Measurements from ENCODE around the gene ENTPD3. TPM values are rescaled to one million over a fixed set of nuclear protein-coding genes. Genes with fewer than 3 reads are reported as not detected.

ENTPD3 gene
- total and polyA plus RNA-seq, 2 donors (not counting 1 experiment from before 2014, with no cell fraction given) = not detected

DNA sequence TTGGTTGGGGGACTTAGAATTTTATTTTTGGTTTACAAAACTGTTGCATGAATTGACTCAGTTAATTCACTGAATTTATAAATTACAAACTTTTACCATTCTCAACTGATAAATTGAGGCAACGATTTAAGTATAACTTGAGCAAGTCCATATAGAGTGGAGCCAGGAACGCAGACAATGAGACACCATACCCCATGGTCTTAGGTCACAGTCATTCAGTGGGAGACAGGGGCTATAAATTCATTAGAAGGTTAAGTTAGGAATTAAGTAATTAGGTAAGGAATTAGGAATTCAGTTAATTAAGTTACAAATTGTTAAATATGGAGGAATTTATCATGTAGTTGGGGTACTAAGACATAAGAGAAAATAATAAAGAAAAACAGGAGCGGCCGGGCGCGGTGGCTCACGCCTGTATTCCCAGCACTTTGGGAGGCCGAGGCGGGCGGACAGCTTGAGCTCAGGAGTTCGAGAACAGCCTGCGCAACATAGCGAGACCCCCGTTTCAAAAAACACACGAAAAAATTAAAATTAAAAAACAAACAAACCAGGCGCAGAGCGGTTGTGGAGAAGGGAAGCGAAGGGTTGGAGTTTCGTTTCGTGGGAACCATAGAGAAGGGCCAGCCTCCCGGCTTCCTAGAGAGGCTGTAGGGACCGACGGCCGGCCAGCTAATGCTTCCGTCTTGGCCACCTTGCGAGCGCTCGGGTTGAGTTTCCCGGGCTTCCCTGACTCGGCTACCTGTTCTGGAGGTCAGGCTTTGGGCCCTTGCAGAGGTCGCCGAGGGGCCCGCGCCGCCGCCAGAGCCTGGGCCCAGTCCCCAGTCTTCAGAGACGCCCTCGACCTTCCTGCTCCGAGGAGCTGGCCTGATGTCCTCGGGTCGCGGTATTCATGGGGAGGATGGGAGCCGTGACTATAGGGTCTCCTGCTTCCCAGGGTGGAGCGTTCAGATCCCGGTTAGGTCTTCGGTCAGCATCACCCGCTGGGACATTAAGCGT, 89.8 kb downstream of the ENTPD3 start, which contains the start of gene ZNF619:
Gene ZNF619, plus strand, starts transcription at position 645 of the 993 bp plus-strand sequence. CDS start 858 bp downstream, outside the sequence.
- no peaks in the 10 kb centered on the region for H4K20me1 ChIP-seq (ENCODE audit: control insufficient read depth, insufficient read depth, low read length, poor library complexity, severe bottlenecking)
- POLR2A ChIA-PET = interaction anchor here (1.1 to 1.6 kb wide), 3 partner anchors 19 to 723 kb away, joined by 3 to 6 read pairs (median 4); partner anchors contain the start of genes CTNNB1, RPL14 and ZNF620
- TF ChIP-seq, protein P1, sequence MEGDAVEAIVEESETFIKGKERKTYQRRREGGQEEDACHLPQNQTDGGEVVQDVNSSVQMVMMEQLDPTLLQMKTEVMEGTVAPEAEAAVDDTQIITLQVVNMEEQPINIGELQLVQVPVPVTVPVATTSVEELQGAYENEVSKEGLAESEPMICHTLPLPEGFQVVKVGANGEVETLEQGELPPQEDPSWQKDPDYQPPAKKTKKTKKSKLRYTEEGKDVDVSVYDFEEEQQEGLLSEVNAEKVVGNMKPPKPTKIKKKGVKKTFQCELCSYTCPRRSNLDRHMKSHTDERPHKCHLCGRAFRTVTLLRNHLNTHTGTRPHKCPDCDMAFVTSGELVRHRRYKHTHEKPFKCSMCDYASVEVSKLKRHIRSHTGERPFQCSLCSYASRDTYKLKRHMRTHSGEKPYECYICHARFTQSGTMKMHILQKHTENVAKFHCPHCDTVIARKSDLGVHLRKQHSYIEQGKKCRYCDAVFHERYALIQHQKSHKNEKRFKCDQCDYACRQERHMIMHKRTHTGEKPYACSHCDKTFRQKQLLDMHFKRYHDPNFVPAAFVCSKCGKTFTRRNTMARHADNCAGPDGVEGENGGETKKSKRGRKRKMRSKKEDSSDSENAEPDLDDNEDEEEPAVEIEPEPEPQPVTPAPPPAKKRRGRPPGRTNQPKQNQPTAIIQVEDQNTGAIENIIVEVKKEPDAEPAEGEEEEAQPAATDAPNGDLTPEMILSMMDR (IDR thresholded peaks at IDR 0.05) = no peak
- peak within 1 kb of the TSS; percentile 64 to 92 (median 82) for H3K4me3 ChIP-seq (ENCODE audit: control extremely low read depth in 1 of 5, extremely low read depth in 1 of 5, insufficient read depth in 1 of 5, low read depth in 2 of 5, low read length in 4 of 5)
- peak within 1 kb of the TSS; percentile 72 to 90 for H3K27ac ChIP-seq (ENCODE audit: low read length in 2 of 2)
- peak within 1 kb of the TSS; percentile 96 for H2AFZ ChIP-seq (ENCODE audit: insufficient read depth, low read depth, low read length, poor library complexity, severe bottlenecking)
- CTCF ChIA-PET = interaction anchor here (1.2 to 1.6 kb wide), 3 partner anchors 24 to 169 kb away, joined by 4 to 6 read pairs (median 5); partner anchors contain the start of gene ZNF620
- peak; percentile 93 for ATAC-seq (ENCODE audit: low read depth)
- peaks cover 0 to 21% of the 10 kb centered on the region in 2 experiments for H3K36me3 ChIP-seq (replicated peaks in 1 of 2; ENCODE audit: control extremely low read depth in 1 of 2, control insufficient read depth in 1 of 2, extremely low read depth in 1 of 2, insufficient read depth in 2 of 2, low read length in 1 of 2)
- H3K4me1 ChIP-seq (ENCODE audit: control insufficient read depth in 2 of 2, insufficient read depth in 2 of 2, low read length in 2 of 2) = peaks cover 13 to 19% of the 10 kb centered on the region in 2 donors
- peak within 1 kb of the TSS; percentile 86 for H3K9ac ChIP-seq (ENCODE audit: low read length)
- Mint-ChIP-seq H3K9me3 (ENCODE audit: insufficient read depth) (no peaks in the 10 kb centered on the region), H3K27me3 (no peaks in the 10 kb centered on the region), H3K27ac (peak within 1 kb of the TSS; percentile 92), H3K4me1 (peaks cover 25% of the 10 kb centered on the region), H3K4me3 (peak within 1 kb of the TSS; percentile 91)
- no peaks in the 10 kb centered on the region for H3K9me3 ChIP-seq (ENCODE audit: control extremely low read depth in 1 of 3, control insufficient read depth in 2 of 3, insufficient read depth in 1 of 3, low read length in 2 of 3)
- 8% methylated on average over 39 of the region's 48 CpGs for WGBS (ENCODE audit: insufficient coverage)
- intact Hi-C loops (cut with micrococcal nuclease) = loop anchor here (1.0 to 2.0 kb wide), 4 partner anchors 23 to 167 kb away; partner anchors contain the start of genes EIF1B, ZNF620 and ZNF621
- H3K27me3 ChIP-seq (replicated peaks in 1 of 4; ENCODE audit: control extremely low read depth in 1 of 4, control insufficient read depth in 3 of 4, insufficient read depth in 4 of 4, low read length in 3 of 4) = no peaks in the 10 kb centered on the region
- peaks cover 16% of the 10 kb centered on the region for H3K79me2 ChIP-seq (ENCODE audit: control insufficient read depth, insufficient read depth, low read length)
- DNase-seq = peak; percentile 84
- H3K4me2 ChIP-seq (replicated peaks; ENCODE audit: low read depth, low read length, poor library complexity, severe bottlenecking) = peak within 1 kb of the TSS; percentile 91
